Measurements from ENCODE around the gene MAPK1. TPM values are rescaled to one million over a fixed set of nuclear protein-coding genes. Genes with fewer than 3 reads are reported as not detected.

Gene MAPK1
- total and polyA plus RNA-seq, 2 donors (not counting 1 experiment from before 2014, with no cell fraction given): 53.8 to 133 TPM

GRCh38 chr22:21816787-21817496 lies 50.5 kb downstream of the MAPK1 start:
- Histone ChIP-seq H3K27ac (ENCODE audit: insufficient read depth, low read length) (peak overlapping the region; percentile 91), H3K4me3 (replicated peaks in 1 of 4; ENCODE audit: control extremely low read depth in 1 of 4, insufficient read depth in 1 of 4, low read depth in 3 of 4, low read length in 4 of 4) (no peak overlapping the region), H3K4me1 (ENCODE audit: control insufficient read depth, extremely low read depth, insufficient read depth, low read length) (peaks cover 10% of the 10 kb centered on the region), H3K27me3 (ENCODE audit: control insufficient read depth, insufficient read depth, low read length) (no peaks in the 10 kb centered on the region), H3K36me3 (ENCODE audit: control insufficient read depth, insufficient read depth, low read length) (no peaks in the 10 kb centered on the region), H2AFZ (ENCODE audit: low read length) (no peak overlapping the region), H3K79me2 (ENCODE audit: control insufficient read depth, insufficient read depth, low read length) (peaks cover 78% of the 10 kb centered on the region), H3K9ac (ENCODE audit: insufficient read depth, low read length) (peak overlapping the region; percentile 37), H3K9me3 (ENCODE audit: control insufficient read depth, insufficient read depth, low read depth, low read length) (no peaks in the 10 kb centered on the region), H3K4me2 (ENCODE audit: extremely low read depth, insufficient read depth, low read length) (peak overlapping the region; percentile 5), H4K20me1 (ENCODE audit: control insufficient read depth, extremely low read depth, insufficient read depth, low read length) (no peaks in the 10 kb centered on the region)
- DNase-seq (ENCODE audit: low read depth in 2 of 2): peak; percentile 91 to 92
- TF ChIP-seq EZH2 (IDR thresholded peaks at IDR 0.05; ENCODE audit: low read length, missing control alignments) (no peak), CTCF (conservative IDR thresholded peaks at IDR 0.05 in 1 of 2, IDR thresholded peaks at IDR 0.05 in 1 of 2; ENCODE audit: low read depth in 1 of 2, low read length in 2 of 2) (no peak)

- Histone ChIP-seq H3K4me2 (ENCODE audit: extremely low read depth, insufficient read depth, low read length) (peak overlapping the region; percentile 38), H3K27ac (ENCODE audit: insufficient read depth, low read length) (peak overlapping the region; percentile 91), H3K9me3 (ENCODE audit: control insufficient read depth, insufficient read depth, low read depth, low read length) (no peaks in the 10 kb centered on the region), H3K9ac (ENCODE audit: insufficient read depth, low read length) (peak overlapping the region; percentile 20), H3K27me3 (ENCODE audit: control insufficient read depth, insufficient read depth, low read length) (no peaks in the 10 kb centered on the region), H3K4me1 (ENCODE audit: control insufficient read depth, extremely low read depth, insufficient read depth, low read length) (peaks cover 10% of the 10 kb centered on the region), H4K20me1 (ENCODE audit: control insufficient read depth, extremely low read depth, insufficient read depth, low read length) (no peaks in the 10 kb centered on the region), H3K36me3 (ENCODE audit: control insufficient read depth, insufficient read depth, low read length) (no peaks in the 10 kb centered on the region), H3K4me3 (replicated peaks in 1 of 4; ENCODE audit: control extremely low read depth in 1 of 4, insufficient read depth in 1 of 4, low read depth in 3 of 4, low read length in 4 of 4) (no peak overlapping the region), H2AFZ (ENCODE audit: low read length) (no peak overlapping the region), H3K79me2 (ENCODE audit: control insufficient read depth, insufficient read depth, low read length) (peaks cover 77% of the 10 kb centered on the region)
- DNase-seq (ENCODE audit: low read depth in 2 of 2): no peak
- TF ChIP-seq CTCF (conservative IDR thresholded peaks at IDR 0.05 in 1 of 2, IDR thresholded peaks at IDR 0.05 in 1 of 2; ENCODE audit: low read depth in 1 of 2, low read length in 2 of 2) (no peak), EZH2 (IDR thresholded peaks at IDR 0.05; ENCODE audit: low read length, missing control alignments) (no peak)
Observed at GRCh38 chr22:21816472-21816786, 51.0 kb downstream of the MAPK1 start.

- H3K27ac ChIP-seq (ENCODE audit: insufficient read depth, low read length): peak overlapping the region; percentile 91
- H3K27me3 ChIP-seq (ENCODE audit: control insufficient read depth, insufficient read depth, low read length): no peaks in the 10 kb centered on the region
- H4K20me1 ChIP-seq (ENCODE audit: control insufficient read depth, extremely low read depth, insufficient read depth, low read length): no peaks in the 10 kb centered on the region
- H3K9me3 ChIP-seq (ENCODE audit: control insufficient read depth, insufficient read depth, low read depth, low read length): no peaks in the 10 kb centered on the region
- no peak for DNase-seq (ENCODE audit: low read depth in 2 of 2)
- peaks cover 10% of the 10 kb centered on the region for H3K4me1 ChIP-seq (ENCODE audit: control insufficient read depth, extremely low read depth, insufficient read depth, low read length)
- H3K9ac ChIP-seq (ENCODE audit: insufficient read depth, low read length): peak overlapping the region; percentile 20
- peaks cover 75% of the 10 kb centered on the region for H3K79me2 ChIP-seq (ENCODE audit: control insufficient read depth, insufficient read depth, low read length)
- H3K4me3 ChIP-seq (replicated peaks in 1 of 4; ENCODE audit: control extremely low read depth in 1 of 4, insufficient read depth in 1 of 4, low read depth in 3 of 4, low read length in 4 of 4): no peak overlapping the region
- TF ChIP-seq CTCF (conservative IDR thresholded peaks at IDR 0.05 in 1 of 2, IDR thresholded peaks at IDR 0.05 in 1 of 2; ENCODE audit: low read depth in 1 of 2, low read length in 2 of 2): no peak
- TF ChIP-seq EZH2 (IDR thresholded peaks at IDR 0.05; ENCODE audit: low read length, missing control alignments): no peak
- H3K36me3 ChIP-seq (ENCODE audit: control insufficient read depth, insufficient read depth, low read length): no peaks in the 10 kb centered on the region
- no peak overlapping the region for H2AFZ ChIP-seq (ENCODE audit: low read length)
- H3K4me2 ChIP-seq (ENCODE audit: extremely low read depth, insufficient read depth, low read length): no peak overlapping the region
Observed at GRCh38 chr22:21815958-21816357, 51.5 kb downstream of the MAPK1 start.

All from fibroblast of lung (primary cell).